WERI-Rb-1 (cell line): ENCODE results near the gene ZRANB1.

Experiments
- DNase-seq: peaks from one replicate; pipeline ENCODE4 v3.0.0-alpha.2; 2020
- H3K27ac ChIP-seq: fragments of 250-450 bp; sonication (Bioruptor Pico); 2 replicates; pipeline ENCODE4 v1.5.1; 2020; ENCODE audit warnings: mild to moderate bottlenecking, moderate library complexity
- H3K27me3 ChIP-seq: fragments of 250-450 bp; sonication (Bioruptor Pico); 2 replicates; pipeline ENCODE4 v1.5.1; 2021; ENCODE audit warnings: mild to moderate bottlenecking, low read depth, moderate library complexity; ENCODE audit not compliant: insufficient read depth, severe bottlenecking
- H3K36me3 ChIP-seq: fragments of 250-450 bp; sonication (Bioruptor Pico); 2 replicates; pipeline ENCODE4 v1.5.1; 2020; ENCODE audit warnings: mild to moderate bottlenecking, moderate library complexity
- H3K4me3 ChIP-seq: 2 replicates; pipeline ENCODE4 v1.5.1; 2011; ENCODE audit warnings: low read depth, mild to moderate bottlenecking, control low read depth, low read length
- H3K9me3 ChIP-seq: fragments of 250-450 bp; sonication (Bioruptor Pico); 2 replicates; pipeline ENCODE4 v1.5.1; 2021; ENCODE audit warnings: mild to moderate bottlenecking, moderate library complexity; ENCODE audit not compliant: severe bottlenecking
- TF ChIP-seq, protein P1 (sequence below): IDR thresholded peaks from 2 replicates; pipeline ENCODE4 v1.5.1; 2011; ENCODE audit warnings: low read depth, mild to moderate bottlenecking, control low read depth, inconsistent platforms, low read length

ZRANB1 gene

GRCh38 chr10:124977161-124977560, 35.2 kb downstream of the ZRANB1 start:
- H3K36me3 ChIP-seq = peaks cover 47% of the 10 kb centered on the region
- TF ChIP-seq, protein P1, sequence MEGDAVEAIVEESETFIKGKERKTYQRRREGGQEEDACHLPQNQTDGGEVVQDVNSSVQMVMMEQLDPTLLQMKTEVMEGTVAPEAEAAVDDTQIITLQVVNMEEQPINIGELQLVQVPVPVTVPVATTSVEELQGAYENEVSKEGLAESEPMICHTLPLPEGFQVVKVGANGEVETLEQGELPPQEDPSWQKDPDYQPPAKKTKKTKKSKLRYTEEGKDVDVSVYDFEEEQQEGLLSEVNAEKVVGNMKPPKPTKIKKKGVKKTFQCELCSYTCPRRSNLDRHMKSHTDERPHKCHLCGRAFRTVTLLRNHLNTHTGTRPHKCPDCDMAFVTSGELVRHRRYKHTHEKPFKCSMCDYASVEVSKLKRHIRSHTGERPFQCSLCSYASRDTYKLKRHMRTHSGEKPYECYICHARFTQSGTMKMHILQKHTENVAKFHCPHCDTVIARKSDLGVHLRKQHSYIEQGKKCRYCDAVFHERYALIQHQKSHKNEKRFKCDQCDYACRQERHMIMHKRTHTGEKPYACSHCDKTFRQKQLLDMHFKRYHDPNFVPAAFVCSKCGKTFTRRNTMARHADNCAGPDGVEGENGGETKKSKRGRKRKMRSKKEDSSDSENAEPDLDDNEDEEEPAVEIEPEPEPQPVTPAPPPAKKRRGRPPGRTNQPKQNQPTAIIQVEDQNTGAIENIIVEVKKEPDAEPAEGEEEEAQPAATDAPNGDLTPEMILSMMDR = no peak
- no peaks in the 10 kb centered on the region for H3K9me3 ChIP-seq
- DNase-seq = no peak
- no peak overlapping the region for H3K4me3 ChIP-seq
- no peaks in the 10 kb centered on the region for H3K27me3 ChIP-seq
- no peak overlapping the region for H3K27ac ChIP-seq

DNA sequence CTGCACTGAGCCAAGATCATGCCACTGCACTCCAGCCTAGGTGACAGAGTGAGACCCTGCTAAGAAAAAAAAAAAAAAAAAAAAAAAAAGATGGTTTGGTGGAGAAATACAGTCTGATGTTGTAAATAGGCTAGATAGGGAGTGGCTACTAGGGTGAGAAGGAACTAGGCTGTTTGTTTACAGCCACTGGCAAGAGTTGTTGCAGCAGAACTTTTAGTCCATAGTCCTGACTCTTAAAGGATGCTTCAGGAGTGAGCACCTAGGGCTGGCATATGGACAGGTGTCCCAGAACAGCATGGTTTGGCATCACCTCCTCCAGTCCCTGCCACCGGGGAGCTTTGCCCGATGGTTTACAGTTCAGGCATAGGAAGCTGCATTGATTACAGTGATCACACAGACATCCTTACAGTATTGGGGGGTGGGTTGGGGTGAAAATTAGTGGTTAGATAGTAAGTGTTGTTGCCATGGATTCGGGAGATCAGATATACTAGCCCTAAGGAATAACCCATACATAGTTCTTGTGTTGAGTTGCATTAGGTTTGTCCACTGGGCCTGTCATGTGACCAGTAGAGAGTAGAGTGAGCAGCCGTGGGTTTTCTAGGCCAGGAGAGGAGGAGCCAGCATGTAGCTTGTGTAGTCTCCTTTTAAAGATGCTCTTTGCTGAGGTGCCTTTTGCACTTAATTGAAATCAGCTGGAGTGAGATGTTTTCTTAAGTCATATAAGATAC, 35.9 kb downstream of the ZRANB1 start:
- no peak for DNase-seq
- Histone ChIP-seq H3K4me3 (no peak overlapping the region), H3K36me3 (peaks cover 51% of the 10 kb centered on the region), H3K27ac (no peak overlapping the region), H3K9me3 (no peaks in the 10 kb centered on the region), H3K27me3 (no peaks in the 10 kb centered on the region)
- TF ChIP-seq, protein P1 = no peak

DNA sequence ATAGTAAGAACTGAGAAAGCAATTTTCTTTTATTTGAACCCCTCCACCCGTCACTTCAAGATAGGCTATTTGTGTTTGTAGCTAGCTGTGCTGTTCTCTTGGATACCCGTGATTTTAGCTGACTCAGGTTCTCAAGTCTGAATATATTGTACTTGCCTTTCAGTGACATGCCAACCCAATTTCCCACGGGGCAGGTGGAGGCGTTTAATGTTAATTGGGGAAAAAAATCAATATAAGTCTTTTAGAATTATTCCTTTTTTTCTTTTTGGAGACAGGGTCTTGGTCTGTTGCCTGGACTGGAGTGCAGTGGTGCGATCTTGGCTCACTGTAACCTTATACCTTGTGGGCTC, 36.4 kb downstream of the ZRANB1 start:
- Histone ChIP-seq H3K4me3 (no peak overlapping the region), H3K9me3 (no peaks in the 10 kb centered on the region), H3K27me3 (no peaks in the 10 kb centered on the region), H3K36me3 (peaks cover 54% of the 10 kb centered on the region), H3K27ac (no peak overlapping the region)
- DNase-seq = no peak
- TF ChIP-seq, protein P1 = no peak

DNA sequence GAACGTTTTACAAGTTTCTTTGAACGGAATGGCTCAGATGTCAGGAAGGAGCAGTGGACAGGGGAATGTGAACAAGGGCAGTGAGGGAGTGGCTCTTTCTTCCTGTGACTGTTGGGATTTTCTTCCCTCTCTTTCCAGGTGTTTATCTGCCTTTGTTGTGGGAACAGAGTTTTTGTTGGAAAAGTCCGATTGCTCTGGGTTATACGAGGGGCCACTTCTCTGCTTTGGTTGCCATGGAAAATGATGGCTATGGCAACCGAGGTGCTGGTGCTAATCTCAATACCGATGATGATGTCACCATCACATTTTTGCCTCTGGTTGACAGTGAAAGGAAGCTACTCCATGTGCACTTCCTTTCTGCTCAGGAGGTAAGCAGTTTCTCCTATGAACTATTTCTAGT, 41.4 kb downstream of the ZRANB1 start:
- H3K36me3 ChIP-seq = peaks cover 79% of the 10 kb centered on the region
- no peak for DNase-seq
- H3K27me3 ChIP-seq = no peaks in the 10 kb centered on the region
- no peaks in the 10 kb centered on the region for H3K9me3 ChIP-seq
- TF ChIP-seq, protein P1 = no peak
- no peak overlapping the region for H3K27ac ChIP-seq
- no peak overlapping the region for H3K4me3 ChIP-seq

DNA sequence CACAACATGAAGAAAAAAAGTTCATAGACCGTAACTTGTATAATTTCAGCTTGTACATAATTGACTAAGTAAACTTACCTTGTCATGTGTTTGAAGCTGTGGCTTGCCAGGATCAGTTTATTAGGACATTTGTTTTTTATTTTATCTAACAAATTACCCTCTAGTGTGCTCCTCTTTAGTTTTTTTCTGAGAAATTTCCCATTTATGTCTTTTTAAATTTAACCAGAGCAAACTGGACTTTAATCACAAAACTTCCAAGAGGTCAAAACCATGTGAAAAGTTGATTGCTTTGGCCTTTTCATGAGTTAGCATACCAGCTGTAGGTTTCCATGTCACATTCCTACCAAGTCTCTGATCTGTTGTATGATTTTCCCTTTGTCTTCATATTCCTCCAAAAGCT, 42.5 kb downstream of the ZRANB1 start:
- Histone ChIP-seq H3K9me3 (no peaks in the 10 kb centered on the region), H3K4me3 (no peak overlapping the region), H3K27ac (no peak overlapping the region), H3K36me3 (peaks cover 77% of the 10 kb centered on the region), H3K27me3 (no peaks in the 10 kb centered on the region)
- no peak for DNase-seq
- TF ChIP-seq, protein P1 = no peak

GRCh38 chr10:124985162-124985561, 43.2 kb downstream of the ZRANB1 start:
- H3K27ac ChIP-seq = no peak overlapping the region
- DNase-seq = no peak

More at GRCh38 chr10:124985162-124985561, 43.2 kb downstream of the ZRANB1 start:
- H3K36me3 ChIP-seq = peaks cover 76% of the 10 kb centered on the region
- no peaks in the 10 kb centered on the region for H3K9me3 ChIP-seq
- no peaks in the 10 kb centered on the region for H3K27me3 ChIP-seq
- H3K4me3 ChIP-seq = no peak overlapping the region
- TF ChIP-seq, protein P1 = no peak
